ENCODE results near the gene HOXB13. TPM values are rescaled to one million over a fixed set of nuclear protein-coding genes. Genes with fewer than 3 reads are reported as not detected.

The HOXB13 gene
- total RNA-seq, 1 donor from 2014 or later: not detected

GRCh38 chr17:48679385-48680096 lies 49.0 kb downstream of the HOXB13 start:
- Mint-ChIP-seq H3K27me3 (peaks cover 61% of the 10 kb centered on the region), H3K27ac (no peak overlapping the region), H3K36me3 (ENCODE audit: low read depth) (no peaks in the 10 kb centered on the region), H3K4me1 (peaks cover 5% of the 10 kb centered on the region), H3K4me3 (no peak overlapping the region), H3K9me3 (no peaks in the 10 kb centered on the region)
- DNase-seq: no peak
- intact Hi-C loops (cut with micrococcal nuclease): loop anchor here (2.0 to 5.0 kb wide), 3 partner anchors 38 to 199 kb away; no protein-coding TSS in a partner anchor

- intact Hi-C loops (cut with micrococcal nuclease): loop anchor here (2.0 to 5.0 kb wide), 3 partner anchors 39 to 200 kb away; no protein-coding TSS in a partner anchor
- no peak overlapping the region for H3K4me3 Mint-ChIP-seq
- H3K4me1 Mint-ChIP-seq: peaks cover 5% of the 10 kb centered on the region
- H3K36me3 Mint-ChIP-seq (ENCODE audit: low read depth): no peaks in the 10 kb centered on the region
- DNase-seq: peak; percentile 92
- H3K27ac Mint-ChIP-seq: no peak overlapping the region
- no peaks in the 10 kb centered on the region for H3K9me3 Mint-ChIP-seq
- peaks cover 63% of the 10 kb centered on the region for H3K27me3 Mint-ChIP-seq
Observed at GRCh38 chr17:48678141-48678971, 50.2 kb downstream of the HOXB13 start.

GRCh38 chr17:48676963-48677558 lies 51.5 kb downstream of the HOXB13 start:
- H3K4me1 Mint-ChIP-seq: peaks cover 5% of the 10 kb centered on the region
- intact Hi-C loops (cut with micrococcal nuclease): loop anchor here (5.0 kb wide), 2 partner anchors 40 to 115 kb away; no protein-coding TSS in a partner anchor
- peaks cover 57% of the 10 kb centered on the region for H3K27me3 Mint-ChIP-seq
- H3K27ac Mint-ChIP-seq: no peak overlapping the region
- H3K36me3 Mint-ChIP-seq (ENCODE audit: low read depth): no peaks in the 10 kb centered on the region
- DNase-seq: no peak
- no peaks in the 10 kb centered on the region for H3K9me3 Mint-ChIP-seq
- no peak overlapping the region for H3K4me3 Mint-ChIP-seq

Other genes starting within 250 kb of the HOXB13 start
- gene HOXB1, start 197.7 kb downstream of the HOXB13 start, total RNA-seq: not detected in 2 replicates
- 26.0 and 28.1 TPM in 2 replicates for gene HOXB2, start 183.6 kb downstream of the HOXB13 start, total RNA-seq
- gene HOXB4, start 150.4 kb downstream of the HOXB13 start, total RNA-seq: 3.1 and 3.6 TPM in 2 replicates
- 3.6 and 3.7 TPM in 2 replicates for gene HOXB3, start 138.5 kb downstream of the HOXB13 start, total RNA-seq
- not detected in 2 replicates for gene HOXB5, start 135.0 kb downstream of the HOXB13 start, total RNA-seq
- gene HOXB6, start 123.8 kb downstream of the HOXB13 start, total RNA-seq: 0.33 and 0.36 TPM in 2 replicates
- 0.30 and 0.36 TPM in 2 replicates for gene HOXB7, start 117.7 kb downstream of the HOXB13 start, total RNA-seq
- not detected in 2 replicates for gene HOXB8, start 113.5 kb downstream of the HOXB13 start, total RNA-seq
- gene HOXB9, start 102.4 kb downstream of the HOXB13 start, total RNA-seq: 0.21 and 0.30 TPM in 2 replicates
- not detected in 2 replicates for gene PRAC1, start 6.2 kb downstream of the HOXB13 start, total RNA-seq
- not detected in 2 replicates for gene PRAC2, start 5.6 kb downstream of the HOXB13 start, total RNA-seq
- gene TTLL6, start 88.5 kb upstream of the HOXB13 start, total RNA-seq: not detected in 2 replicates
- 48.1 and 52.8 TPM in 2 replicates for gene CALCOCO2, start 102.3 kb upstream of the HOXB13 start, total RNA-seq
- 160 and 176 TPM in 2 replicates for gene ATP5MC1, start 164.0 kb upstream of the HOXB13 start, total RNA-seq
- gene UBE2Z, start 179.7 kb upstream of the HOXB13 start, total RNA-seq: 89.3 and 91.4 TPM in 2 replicates
- gene SNF8, start 216.1 kb upstream of the HOXB13 start, total RNA-seq: 143 and 147 TPM in 2 replicates
- gene GIP, start 239.8 kb upstream of the HOXB13 start, total RNA-seq: not detected in 2 replicates